HEK293T (cell line): ENCODE results near the gene CRY2.

Experiments used
- BHLHE40 ChIP-seq: fragments of 450-650 bp; IDR thresholded peaks from 2 replicates; pipeline ENCODE4 v1.6.1; 2016; ENCODE audit warnings: mild to moderate bottlenecking, moderate library complexity, borderline replicate concordance
- CTBP1 ChIP-seq: fragments of 450-650 bp; IDR thresholded peaks from 2 replicates; pipeline ENCODE4 v1.6.1; 2016; ENCODE audit warnings: borderline replicate concordance
- ELF4 ChIP-seq: fragments of 450-650 bp; IDR thresholded peaks from 2 replicates; pipeline ENCODE4 v1.6.1; 2017; ENCODE audit warnings: antibody characterized with exemption
- FOXA1 ChIP-seq: fragments of 450-650 bp; IDR thresholded peaks from 2 replicates; pipeline ENCODE4 v1.6.1; 2016; ENCODE audit warnings: mild to moderate bottlenecking
- FOXM1 ChIP-seq: fragments of 450-650 bp; IDR thresholded peaks from 2 replicates; pipeline ENCODE4 v1.6.1; 2017; ENCODE audit warnings: mild to moderate bottlenecking, borderline replicate concordance
- HDGF ChIP-seq: fragments of 450-650 bp; IDR thresholded peaks from 2 replicates; pipeline ENCODE4 v1.6.1; 2017; ENCODE audit warnings: antibody characterized with exemption, borderline replicate concordance
- L3MBTL2 ChIP-seq: fragments of 450-650 bp; conservative IDR thresholded peaks from 2 replicates; pipeline ENCODE4 v1.6.1; 2016; ENCODE audit warnings: mild to moderate bottlenecking
- NFRKB ChIP-seq: fragments of 450-650 bp; IDR thresholded peaks from 2 replicates; pipeline ENCODE4 v1.6.1; 2016; ENCODE audit warnings: mild to moderate bottlenecking, moderate library complexity
- SP1 ChIP-seq: fragments of 450-650 bp; IDR thresholded peaks from 2 replicates; pipeline ENCODE4 v1.6.1; 2017
- SUZ12 ChIP-seq: fragments of 450-650 bp; IDR thresholded peaks from 2 replicates; pipeline ENCODE4 v1.6.1; 2016; ENCODE audit warnings: mild to moderate bottlenecking
- TF ChIP-seq, protein P1 (sequence below): fragments of 450-650 bp; IDR thresholded peaks from 2 replicates; pipeline ENCODE4 v1.6.1; 2016

DNA sequence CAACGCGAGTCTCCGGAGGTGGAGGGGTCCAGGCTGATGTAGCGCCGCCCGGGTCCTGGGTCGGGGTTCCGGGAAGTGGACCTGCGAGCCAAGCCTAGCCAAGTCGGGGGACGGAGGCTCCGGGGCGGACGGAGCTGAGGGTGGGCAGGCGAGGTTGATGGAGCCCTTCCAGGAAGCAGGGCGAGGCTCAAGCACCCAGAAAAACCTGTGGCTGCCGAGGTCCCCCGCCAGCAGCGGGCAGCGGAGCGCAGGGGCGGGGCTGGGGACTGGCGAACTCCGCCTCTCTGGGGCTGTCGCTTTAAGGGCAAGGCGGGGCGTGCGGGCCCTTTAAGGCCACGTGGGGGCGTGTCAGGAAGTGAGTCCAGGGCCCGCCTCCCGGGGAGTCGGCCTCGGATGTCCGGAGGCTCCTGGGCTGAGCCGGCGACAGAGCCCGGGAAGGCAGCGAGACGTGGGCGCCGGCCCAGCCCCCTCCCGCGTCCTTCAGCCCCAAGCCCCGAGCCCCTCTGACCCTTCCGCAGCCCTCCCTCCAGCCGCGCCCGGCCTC, 42.4 kb upstream of the CRY2 start, which contains the start of gene SLC35C1:
- TF ChIP-seq FOXM1: no peak
- no peak for TF ChIP-seq NFRKB
- TF ChIP-seq SP1: no peak
- peak; percentile 38; the same call in 1 of the 2 replicates for TF ChIP-seq ELF4
- TF ChIP-seq HDGF: no peak
- no peak for TF ChIP-seq L3MBTL2
- TF ChIP-seq FOXA1: no peak
- TF ChIP-seq BHLHE40: no peak
- TF ChIP-seq CTBP1: no peak
- TF ChIP-seq, protein P1, sequence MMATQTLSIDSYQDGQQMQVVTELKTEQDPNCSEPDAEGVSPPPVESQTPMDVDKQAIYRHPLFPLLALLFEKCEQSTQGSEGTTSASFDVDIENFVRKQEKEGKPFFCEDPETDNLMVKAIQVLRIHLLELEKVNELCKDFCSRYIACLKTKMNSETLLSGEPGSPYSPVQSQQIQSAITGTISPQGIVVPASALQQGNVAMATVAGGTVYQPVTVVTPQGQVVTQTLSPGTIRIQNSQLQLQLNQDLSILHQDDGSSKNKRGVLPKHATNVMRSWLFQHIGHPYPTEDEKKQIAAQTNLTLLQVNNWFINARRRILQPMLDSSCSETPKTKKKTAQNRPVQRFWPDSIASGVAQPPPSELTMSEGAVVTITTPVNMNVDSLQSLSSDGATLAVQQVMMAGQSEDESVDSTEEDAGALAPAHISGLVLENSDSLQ: no peak
- no peak for TF ChIP-seq SUZ12
